ENCODE results near the gene NLRP6. TPM values are rescaled to one million over a fixed set of nuclear protein-coding genes. Genes with fewer than 3 reads are reported as not detected.
"Not testable (repeated sequence)": the region's sequence is repeated elsewhere in the genome, so short reads cannot be mapped to it uniquely, and the experiment has no call there.

The NLRP6 gene
- total RNA-seq, 1 donor from 2014 or later: 0.14 TPM

DNA sequence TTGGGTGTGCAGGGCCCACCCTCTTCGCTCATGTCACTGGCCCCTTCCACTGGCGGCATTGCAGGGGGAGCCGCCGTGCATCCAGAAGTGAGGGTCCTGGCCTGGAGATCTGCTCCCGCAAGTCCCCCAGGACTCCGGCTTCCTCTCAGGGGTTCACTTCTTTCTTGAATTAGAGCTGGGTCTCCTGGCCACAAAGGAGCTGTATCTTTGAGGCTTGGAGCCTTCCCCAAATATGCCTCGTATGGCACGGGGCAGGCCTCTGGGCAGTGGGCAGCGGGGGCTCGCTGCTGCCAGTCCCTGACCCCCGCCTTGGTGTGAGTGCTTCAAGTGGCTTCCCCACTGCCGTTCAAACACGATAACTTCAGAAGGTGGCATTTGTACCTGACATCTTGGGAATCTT lies 49.8 kb downstream of the NLRP6 start:
- ATAC-seq: no peak
- intact Hi-C loops (cut with DNase I): no loop called here
- no peak for DNase-seq (ENCODE audit: missing footprints)

DNA sequence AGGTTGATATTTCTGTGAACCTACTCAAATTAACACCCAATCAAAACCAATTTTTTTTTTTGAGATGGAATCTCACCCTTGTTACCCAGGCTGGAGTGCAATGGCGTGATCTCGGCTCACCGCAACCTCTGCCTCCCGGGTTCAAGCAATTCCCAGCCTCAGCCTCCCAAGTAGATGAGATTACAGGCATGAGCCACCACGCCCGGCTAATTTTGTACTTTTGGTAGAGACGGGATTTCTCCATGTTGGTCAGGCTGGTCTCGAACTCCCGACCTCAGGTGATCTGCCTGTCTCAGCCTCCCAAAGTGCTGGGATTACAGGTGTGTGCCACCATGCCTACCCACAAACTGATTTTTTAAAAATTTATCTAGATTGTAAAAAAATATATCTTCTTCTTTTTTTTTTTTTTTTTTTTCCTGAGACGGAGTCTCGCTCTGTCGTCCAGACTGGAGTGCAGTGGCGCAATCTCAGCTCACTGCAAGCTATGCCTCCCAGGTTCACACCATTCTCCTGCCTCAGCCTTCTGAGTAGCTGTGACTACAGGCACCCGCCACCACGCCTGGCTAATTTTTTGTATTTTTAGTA lies 50.4 kb downstream of the NLRP6 start:
- intact Hi-C loops (cut with DNase I); ATAC-seq: not testable (repeated sequence)
- peak; percentile 56 for DNase-seq (ENCODE audit: missing footprints)

DNA sequence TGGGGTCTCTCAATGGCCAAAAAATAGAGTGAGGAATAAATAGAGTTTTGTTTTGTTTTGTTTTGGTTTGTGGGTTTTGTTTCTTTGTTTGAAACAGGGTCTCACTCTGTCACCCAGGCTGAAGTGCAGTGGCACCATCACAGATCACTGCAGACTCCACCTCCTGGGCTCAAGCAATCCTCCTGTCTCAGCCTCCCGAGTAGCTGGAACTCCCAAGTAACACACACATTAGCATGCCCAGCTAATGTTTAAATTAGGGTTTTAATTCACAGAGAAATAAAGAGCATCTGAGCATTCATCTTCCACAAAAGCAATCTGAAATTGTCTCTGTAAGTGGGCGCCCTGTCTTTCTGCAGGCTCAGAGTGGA lies 51.7 kb downstream of the NLRP6 start:
- no peak for ATAC-seq

DNA sequence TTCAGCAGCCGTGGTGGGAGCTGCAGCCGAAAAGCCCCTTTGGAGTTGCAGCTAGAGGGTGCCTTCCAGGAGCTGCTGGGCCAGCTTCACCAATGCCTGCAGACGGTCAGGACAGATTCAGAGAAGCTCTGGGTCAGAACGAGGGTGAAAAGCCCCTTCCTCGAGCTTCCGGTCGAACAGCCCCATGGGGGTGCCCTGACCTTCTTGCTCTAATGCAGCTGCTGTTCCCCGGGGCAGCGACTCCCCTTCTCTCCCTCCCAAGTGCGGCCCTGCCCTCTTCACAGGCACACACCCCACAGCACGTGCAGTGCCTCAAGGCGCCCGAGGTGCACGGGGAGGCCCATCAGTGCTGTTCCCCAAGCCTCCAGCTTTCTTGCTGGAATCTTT lies 52.1 kb downstream of the NLRP6 start:
- ATAC-seq (no peak), DNase-seq (ENCODE audit: missing footprints) (peak; percentile 52)
- intact Hi-C loops (cut with DNase I): no loop called here

More for the DNA sequence above, 51.7 kb downstream of the NLRP6 start:
- no peak for DNase-seq (ENCODE audit: missing footprints)
- intact Hi-C loops (cut with DNase I): no loop called here

DNA sequence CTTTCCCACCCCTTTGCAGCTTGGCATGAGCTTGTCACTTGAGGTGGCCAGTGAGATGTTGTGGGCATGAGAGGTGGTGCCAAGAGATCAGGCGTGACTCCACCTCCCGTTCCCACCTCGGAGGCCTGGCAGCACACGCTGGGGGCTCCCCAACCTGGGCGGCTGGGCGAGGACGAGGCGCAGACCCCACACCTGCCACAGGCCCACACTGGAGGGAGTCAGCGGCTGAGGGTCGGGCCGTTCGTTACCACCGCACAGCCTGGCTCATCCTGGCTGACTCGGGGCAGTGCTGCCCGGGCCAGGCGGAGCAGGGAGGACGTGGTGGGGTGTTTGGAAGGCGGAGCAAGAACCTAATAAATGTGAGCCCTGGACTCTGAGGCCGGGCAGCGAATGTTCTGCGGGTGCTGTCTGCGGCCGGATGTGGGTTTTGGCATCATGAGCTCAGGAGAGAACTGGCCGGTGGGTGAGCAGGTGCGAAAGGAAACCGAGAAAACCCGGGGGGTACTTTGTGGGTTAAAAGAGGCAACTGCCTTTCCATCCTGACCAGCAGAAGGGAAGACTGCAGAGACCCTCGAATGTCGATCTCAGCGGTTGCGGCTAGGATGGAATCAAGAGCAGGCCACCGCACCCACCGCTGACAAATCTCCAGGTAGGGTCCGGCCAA lies 52.6 kb downstream of the NLRP6 start:
- ATAC-seq (no peak), DNase-seq (ENCODE audit: missing footprints) (peak; percentile 48)
- intact Hi-C loops (cut with DNase I): no loop called here

DNA sequence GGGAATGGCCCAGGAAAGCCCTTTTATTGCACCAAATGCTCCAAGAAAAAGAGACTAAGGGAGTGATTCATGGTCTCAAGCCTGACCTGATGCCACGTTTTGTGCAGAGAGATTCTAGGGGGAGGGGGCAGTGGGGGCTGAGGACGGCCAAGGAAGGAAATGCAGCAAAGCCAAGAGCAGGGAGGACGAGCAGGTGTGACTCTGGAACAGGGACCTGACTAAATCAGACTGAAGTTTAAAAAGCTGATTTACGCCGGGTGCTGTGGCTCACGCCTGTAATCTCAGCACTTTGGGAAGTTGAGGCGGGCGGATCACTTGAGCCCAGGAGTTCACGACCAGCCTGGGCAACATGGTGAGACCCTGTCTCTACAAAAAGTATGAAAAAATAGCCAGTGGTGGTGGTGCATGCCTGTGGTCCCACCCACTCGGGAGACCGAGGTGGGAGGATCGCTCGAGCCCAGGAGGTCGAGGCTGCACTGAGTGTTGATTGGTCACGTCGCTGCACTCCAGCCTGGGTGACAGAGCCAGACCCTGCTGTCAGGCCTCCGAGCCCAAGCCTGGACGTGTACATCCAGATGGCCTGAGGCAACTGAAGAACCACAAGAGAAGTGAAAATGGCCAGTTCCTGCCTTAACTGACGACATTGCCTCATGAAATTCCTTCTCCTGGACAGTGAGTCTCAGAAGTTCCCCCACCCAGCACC lies 53.3 kb downstream of the NLRP6 start:
- intact Hi-C loops (cut with DNase I): no loop called here
- DNase-seq (ENCODE audit: missing footprints) (peak; percentile 45), ATAC-seq (no peak)

DNA sequence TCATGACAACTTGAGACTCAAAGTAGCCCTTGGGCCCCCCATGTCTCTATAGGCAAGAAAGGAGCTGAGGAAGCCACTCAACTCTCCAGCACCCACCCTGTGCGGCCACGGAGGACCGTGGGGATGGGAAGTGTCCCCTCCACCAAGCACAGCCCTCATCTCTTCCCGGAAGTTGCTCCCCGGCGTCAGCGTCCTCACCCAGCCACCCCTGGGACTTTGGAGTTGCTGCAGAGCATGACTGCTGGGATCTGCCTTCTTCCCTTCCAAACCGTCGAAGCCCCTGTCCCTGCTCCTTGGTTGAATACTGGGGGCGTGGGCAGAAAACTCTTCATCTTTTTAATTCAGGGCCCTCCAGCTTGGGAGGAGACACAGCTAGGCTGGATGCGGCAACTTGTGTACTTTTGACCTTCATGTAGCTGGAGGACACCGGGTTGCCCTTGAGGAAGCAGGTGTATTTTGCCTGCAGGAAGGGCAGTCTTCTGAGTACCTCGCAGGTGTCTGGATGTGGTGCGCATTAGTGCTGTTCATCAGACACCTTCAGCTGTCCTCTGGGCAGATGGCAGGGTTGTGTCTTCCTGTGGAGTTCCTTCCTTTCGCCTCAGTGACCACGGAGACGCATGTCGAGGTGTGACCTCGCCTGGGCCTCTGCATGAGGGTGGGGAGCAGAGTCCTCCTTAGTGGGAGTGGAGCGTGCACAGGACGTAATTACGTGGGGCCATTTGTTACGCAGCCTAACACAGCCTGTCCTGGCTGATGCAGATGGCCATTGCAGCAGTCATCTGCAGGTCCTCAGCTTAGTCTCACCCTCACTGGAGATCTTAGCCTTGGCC lies 54.7 kb downstream of the NLRP6 start:
- intact Hi-C loops (cut with DNase I): no loop called here
- DNase-seq (ENCODE audit: missing footprints) (no peak), ATAC-seq (no peak)

DNA sequence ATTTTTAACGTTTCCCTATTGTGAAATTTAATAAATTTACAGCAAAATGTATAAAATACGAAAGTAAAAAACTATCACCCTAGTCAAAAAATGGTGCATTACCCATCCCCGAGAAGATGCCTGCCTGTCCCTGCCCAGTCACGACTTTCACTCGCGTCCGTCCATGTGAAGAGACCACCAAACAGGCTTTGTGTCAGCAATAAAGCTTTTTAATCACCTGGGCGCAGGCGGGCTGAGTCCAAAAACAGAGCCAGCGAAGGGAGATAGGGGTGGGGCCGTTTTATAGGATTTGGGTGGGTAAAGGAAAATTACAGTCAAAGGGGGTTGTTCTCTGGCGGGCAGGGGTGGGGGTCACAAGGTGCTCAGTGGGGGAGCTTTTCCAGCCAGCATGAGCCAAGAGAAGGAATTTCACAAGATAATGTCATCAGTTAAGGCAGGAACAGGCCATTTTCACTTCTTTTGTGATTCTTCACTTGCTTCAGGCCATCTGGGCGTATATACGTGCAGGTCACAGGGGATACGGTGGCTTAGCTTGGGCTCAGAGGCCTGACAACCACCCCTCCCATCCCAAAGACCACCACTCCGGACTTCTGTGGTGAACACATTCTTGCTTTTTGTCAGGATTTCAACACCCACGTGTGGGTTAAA lies 55.5 kb downstream of the NLRP6 start:
- ATAC-seq; DNase-seq (ENCODE audit: missing footprints); intact Hi-C loops (cut with DNase I): not testable (repeated sequence)

DNA sequence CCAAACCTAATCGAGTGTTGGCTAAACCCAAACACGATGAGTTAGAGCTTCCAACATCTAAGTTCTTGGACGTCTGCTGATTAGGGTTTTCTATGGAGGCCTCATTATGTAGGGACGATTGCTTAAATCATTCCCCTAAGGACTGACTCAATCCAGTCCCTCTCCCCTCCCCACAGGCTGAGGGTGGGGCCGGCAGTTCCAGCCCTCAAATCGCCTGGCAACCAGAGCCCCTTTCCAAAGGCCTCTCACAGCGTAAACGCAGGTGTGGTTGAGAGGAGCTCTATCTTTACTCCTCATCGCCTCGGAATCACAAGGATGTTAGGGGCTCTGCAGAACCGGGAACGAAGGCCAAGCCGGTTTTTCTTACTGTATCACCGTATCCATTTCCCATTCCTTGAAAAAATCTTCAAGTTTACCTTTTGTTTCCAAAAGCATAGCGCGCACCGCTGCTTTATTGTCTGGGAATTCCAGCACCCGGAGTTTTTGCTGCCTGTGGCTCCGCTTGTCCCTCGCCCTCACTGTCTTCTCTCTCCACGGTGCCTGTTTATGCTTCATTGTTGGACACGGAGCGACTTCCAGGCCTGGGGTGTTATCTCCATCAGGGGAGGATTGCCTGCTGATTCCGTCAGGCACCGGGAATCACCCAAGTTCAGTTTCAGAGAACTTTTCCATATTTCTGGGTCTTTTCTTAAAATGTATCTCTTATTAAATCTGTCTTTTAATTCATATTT lies 56.2 kb downstream of the NLRP6 start:
- peak; percentile 70 for DNase-seq (ENCODE audit: missing footprints)
- intact Hi-C loops (cut with DNase I): no loop called here
- ATAC-seq: peak; percentile 87

Other genes starting within 250 kb of the NLRP6 start
- not detected for gene SCGB1C1, start 85.3 kb upstream of the NLRP6 start, total RNA-seq
- gene BET1L, start 71.0 kb upstream of the NLRP6 start, total RNA-seq: 19.4 TPM
- gene RIC8A, start 70.7 kb upstream of the NLRP6 start, total RNA-seq: 52.3 TPM
- gene SIRT3, start 42.1 kb upstream of the NLRP6 start, total RNA-seq: 39.7 TPM
- 91.7 TPM for gene PSMD13, start 41.4 kb upstream of the NLRP6 start, total RNA-seq
- 10.0 TPM for gene PGGHG, start 10.7 kb downstream of the NLRP6 start, total RNA-seq
- not detected for gene IFITM5, start 21.1 kb downstream of the NLRP6 start, total RNA-seq
- 253 TPM for gene IFITM2, start 29.4 kb downstream of the NLRP6 start, total RNA-seq
- gene IFITM1, start 35.6 kb downstream of the NLRP6 start, total RNA-seq: 125 TPM
- gene IFITM3, start 42.5 kb downstream of the NLRP6 start, total RNA-seq: 401 TPM
- 0.54 TPM for gene B4GALNT4, start 91.1 kb downstream of the NLRP6 start, total RNA-seq
- 0.32 TPM for gene PKP3, start 115.8 kb downstream of the NLRP6 start, total RNA-seq
- gene SIGIRR, start 136.6 kb downstream of the NLRP6 start, total RNA-seq: 50.0 TPM
- gene ANO9, start 163.6 kb downstream of the NLRP6 start, total RNA-seq: 0.41 TPM
- gene PTDSS2, start 171.9 kb downstream of the NLRP6 start, total RNA-seq: 27.8 TPM
- 190 TPM for gene RNH1, start 228.8 kb downstream of the NLRP6 start, total RNA-seq